GM06990 (cell line): Measurements from ENCODE around the gene KIF18B.

Experiments
- DNase-seq: peaks from one replicate; pipeline ENCODE4 v3.0.0-alpha.2; 2011; ENCODE audit not compliant: insufficient read length; ENCODE audit errors: extremely low read depth
- H3K27me3 ChIP-seq: replicated peaks from 2 replicates; pipeline ENCODE4 v1.6.0; 2011; ENCODE audit warnings: low read length; ENCODE audit not compliant: control insufficient read depth, insufficient read depth
- H3K36me3 ChIP-seq: 2 replicates; pipeline ENCODE4 v1.5.1; 2011; ENCODE audit warnings: low read length; ENCODE audit not compliant: control insufficient read depth, insufficient read depth
- H3K4me3 ChIP-seq: replicated peaks from 2 replicates; pipeline ENCODE4 v1.5.1; 2011; ENCODE audit warnings: low read depth, mild to moderate bottlenecking, control low read depth, low read length
- TF ChIP-seq, protein P1 (sequence below): IDR thresholded peaks from 2 replicates; pipeline ENCODE4 v1.5.1; 2011; ENCODE audit warnings: low read length, control low read depth, mild to moderate bottlenecking, inconsistent platforms; ENCODE audit not compliant: insufficient read depth, poor library complexity, severe bottlenecking

KIF18B gene

DNA sequence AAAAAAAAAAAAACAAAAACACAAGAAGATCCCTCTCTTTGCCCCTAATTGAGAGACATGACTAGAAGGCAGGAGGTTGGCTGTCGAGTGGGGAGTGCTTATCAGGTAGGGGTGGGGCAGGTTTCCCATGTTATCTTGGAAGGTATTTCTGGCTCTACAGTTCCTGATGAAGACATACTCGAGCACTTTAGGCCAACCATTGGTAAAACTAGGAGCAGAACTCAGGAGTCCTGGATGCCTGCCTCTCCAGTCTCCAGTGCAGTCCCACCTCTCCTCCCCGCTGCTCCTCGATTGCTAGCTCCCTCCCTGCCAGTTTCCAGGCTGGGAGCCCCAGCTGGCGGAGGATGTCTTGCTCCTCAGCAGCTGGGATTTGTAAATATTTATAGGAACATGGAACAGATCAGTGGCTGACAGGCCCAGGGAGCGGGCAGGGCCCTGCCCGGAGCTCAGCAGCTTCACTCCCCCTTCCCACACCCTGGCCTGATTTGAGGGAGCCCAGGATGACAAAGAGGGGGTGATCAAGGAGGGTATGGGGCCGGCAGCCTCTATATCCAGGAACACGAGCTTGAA, 31.9 kb upstream of the KIF18B start:
- TF ChIP-seq, protein P1, sequence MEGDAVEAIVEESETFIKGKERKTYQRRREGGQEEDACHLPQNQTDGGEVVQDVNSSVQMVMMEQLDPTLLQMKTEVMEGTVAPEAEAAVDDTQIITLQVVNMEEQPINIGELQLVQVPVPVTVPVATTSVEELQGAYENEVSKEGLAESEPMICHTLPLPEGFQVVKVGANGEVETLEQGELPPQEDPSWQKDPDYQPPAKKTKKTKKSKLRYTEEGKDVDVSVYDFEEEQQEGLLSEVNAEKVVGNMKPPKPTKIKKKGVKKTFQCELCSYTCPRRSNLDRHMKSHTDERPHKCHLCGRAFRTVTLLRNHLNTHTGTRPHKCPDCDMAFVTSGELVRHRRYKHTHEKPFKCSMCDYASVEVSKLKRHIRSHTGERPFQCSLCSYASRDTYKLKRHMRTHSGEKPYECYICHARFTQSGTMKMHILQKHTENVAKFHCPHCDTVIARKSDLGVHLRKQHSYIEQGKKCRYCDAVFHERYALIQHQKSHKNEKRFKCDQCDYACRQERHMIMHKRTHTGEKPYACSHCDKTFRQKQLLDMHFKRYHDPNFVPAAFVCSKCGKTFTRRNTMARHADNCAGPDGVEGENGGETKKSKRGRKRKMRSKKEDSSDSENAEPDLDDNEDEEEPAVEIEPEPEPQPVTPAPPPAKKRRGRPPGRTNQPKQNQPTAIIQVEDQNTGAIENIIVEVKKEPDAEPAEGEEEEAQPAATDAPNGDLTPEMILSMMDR = no peak
- no peak for DNase-seq
- Histone ChIP-seq H3K36me3 (no peaks in the 10 kb centered on the region), H3K4me3 (no peak overlapping the region), H3K27me3 (no peaks in the 10 kb centered on the region; the same call in 1 of the 2 replicates)

DNA sequence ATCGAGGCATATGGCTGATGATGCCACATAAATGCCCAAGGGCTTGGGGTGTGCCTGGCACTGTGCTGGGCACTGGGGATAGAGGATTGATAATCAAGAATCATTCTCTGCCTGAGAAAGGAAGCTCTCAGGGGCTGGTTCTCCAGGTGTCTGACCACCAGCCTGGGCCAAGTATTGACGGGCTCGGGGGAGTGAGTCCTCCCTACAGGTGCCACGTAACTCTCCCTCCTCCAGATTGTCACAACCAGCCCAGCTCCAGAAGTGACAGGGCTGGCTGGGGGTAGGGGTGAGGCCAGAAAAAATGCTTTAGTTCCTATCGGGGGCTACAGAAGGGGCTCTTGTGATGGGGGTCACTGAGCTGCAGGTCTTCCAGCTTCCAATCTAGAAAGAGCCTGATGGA, 31.2 kb upstream of the KIF18B start:
- Histone ChIP-seq H3K27me3 (no peaks in the 10 kb centered on the region; the same call in 1 of the 2 replicates), H3K4me3 (no peak overlapping the region), H3K36me3 (no peaks in the 10 kb centered on the region)
- TF ChIP-seq, protein P1 = no peak
- DNase-seq = no peak

DNA sequence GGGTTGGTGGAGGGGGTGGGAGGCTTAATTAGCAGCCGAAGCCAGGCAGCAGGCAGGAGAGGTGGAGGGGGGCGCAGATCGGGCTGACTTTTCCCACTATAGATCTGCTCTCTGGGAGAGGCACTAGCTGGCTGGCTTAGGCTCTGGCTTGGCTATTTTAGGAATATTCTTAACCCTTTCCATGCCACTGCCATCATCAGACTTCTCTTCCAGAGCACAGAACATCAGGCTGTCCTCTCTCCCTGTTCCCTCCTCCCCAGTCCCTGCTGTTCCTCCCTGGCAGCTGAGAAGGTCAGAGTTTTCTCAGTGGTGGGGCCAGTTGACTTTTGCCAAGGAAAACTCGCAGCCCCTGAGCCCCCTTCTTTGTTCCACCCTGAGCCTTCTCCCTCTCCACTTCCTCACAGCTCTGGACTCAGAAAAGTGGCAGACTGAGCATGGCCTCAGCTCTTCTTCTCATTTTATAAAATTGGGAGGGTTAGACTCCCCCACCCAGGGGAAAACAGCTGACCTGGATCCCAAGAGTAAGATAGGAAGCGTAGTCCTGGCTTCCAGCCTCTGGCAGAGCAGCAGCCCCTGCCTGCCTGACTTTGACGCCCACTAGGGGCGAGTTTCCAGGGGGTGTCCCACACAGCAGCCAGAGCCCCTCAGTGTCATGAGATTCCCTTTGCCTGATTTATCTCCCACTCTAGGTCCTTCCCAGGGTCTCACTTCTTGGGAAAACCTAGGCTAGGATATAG, 30.4 kb upstream of the KIF18B start:
- DNase-seq = no peak
- no peaks in the 10 kb centered on the region for H3K36me3 ChIP-seq
- TF ChIP-seq, protein P1 = no peak
- no peaks in the 10 kb centered on the region; the same call in 1 of the 2 replicates for H3K27me3 ChIP-seq
- H3K4me3 ChIP-seq = no peak overlapping the region

DNA sequence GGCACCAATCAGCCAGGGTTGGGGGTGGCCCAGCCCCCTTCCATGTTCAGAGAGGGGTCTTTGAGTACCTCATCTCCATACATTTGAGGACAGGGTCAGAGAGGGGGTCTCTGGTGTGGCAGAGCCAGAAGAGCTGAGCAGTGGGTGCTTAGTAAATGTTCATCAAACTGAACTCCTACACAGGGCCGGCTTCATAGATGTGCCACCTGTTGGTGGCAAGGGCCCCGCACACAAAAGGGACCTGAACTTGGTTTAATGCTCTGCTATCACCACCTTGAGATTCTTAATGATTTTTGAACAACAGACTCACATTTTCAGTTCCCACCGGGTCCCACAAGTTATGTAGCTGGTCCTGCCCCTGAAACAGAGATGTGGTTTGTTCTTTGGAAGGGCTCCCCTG, 29.5 kb upstream of the KIF18B start:
- TF ChIP-seq, protein P1 = peak; percentile 16
- no peaks in the 10 kb centered on the region; the same call in 1 of the 2 replicates for H3K27me3 ChIP-seq
- no peak overlapping the region for H3K4me3 ChIP-seq
- no peaks in the 10 kb centered on the region for H3K36me3 ChIP-seq
- DNase-seq = no peak

DNA sequence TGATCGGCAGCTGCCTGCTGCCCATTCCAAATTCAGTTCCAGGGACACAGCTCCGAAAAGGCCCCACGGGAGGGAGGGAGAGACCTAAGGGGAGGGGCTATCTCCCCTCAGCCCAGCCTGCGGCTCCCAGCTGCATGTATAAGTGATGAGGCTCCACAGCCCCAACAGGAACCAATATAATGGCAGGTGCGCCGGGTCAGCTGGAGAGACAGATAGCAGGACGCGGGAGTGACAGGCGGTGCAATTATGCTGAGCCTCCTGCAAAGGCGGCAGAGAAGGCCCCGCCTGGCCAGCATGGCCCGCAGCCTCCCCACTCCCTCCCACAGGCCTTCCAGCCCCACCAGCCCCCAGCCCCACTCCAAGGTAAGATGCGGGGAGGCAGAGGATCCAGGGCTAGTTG, 28.6 kb upstream of the KIF18B start:
- no peak overlapping the region for H3K4me3 ChIP-seq
- TF ChIP-seq, protein P1 = no peak
- no peak for DNase-seq
- no peaks in the 10 kb centered on the region; the same call in 1 of the 2 replicates for H3K27me3 ChIP-seq
- no peaks in the 10 kb centered on the region for H3K36me3 ChIP-seq
